HPDE6-E6E7 (cell line): ENCODE data around the gene CCDC150.
A peak's percentile ranks its signal among the peaks of the same experiment; 100 is the strongest.
"Not testable (repeated sequence)": the region's sequence is repeated elsewhere in the genome, so short reads cannot be mapped to it uniquely, and the experiment has no call there.

Source experiments
- DNase-seq: peaks from one replicate; pipeline ENCODE4 v3.0.0; 2011; ENCODE audit warnings: missing footprints; ENCODE audit errors: extremely low spot score

The CCDC150 gene

DNA sequence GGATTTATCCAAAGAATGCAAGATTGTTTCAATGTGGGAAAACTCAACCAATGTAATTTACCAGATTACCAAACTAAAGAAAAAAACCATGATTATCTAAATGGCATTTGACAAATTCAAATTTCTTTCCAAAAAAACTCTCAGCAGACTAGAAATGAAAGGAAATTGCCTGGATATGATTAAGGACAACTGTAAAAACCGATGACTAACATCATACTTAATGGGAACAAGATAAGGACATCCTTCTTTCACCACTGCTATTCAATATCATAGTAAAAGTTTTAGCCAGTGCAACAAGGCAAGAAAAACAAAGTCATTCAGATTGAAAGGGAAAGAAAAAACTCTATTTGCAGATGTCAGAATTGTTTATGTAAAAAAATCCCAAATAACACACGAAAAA, 4.4 kb upstream of the CCDC150 start:
- DNase-seq = no peak

GRCh38 chr2:196638765-196639164, 750 bp upstream of the CCDC150 start:
- DNase-seq = no peak

GRCh38 chr2:196640031-196640548, 575 bp downstream of the CCDC150 start:
- DNase-seq = peak; percentile 15

DNA sequence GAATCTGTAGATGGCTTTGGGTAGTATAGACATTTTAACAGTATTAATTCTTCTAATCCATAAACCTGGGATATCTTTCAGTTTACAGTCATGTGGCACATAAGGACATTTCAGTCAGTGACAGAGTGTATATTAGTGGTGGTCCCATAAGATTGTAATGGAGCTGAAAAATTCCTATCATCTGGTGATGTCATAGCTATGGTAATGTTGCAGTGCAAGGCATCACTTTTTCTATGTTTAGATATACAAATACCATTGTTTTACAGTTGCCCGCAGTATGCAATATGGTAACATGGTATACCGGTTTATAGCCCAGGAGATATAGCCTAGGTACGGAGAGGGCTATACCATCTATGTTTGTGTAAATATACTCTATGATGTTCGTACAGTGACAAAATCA, 9.7 kb downstream of the CCDC150 start:
- DNase-seq = no peak

GRCh38 chr2:196651387-196652094, 12.0 kb downstream of the CCDC150 start:
- no peak for DNase-seq

DNA sequence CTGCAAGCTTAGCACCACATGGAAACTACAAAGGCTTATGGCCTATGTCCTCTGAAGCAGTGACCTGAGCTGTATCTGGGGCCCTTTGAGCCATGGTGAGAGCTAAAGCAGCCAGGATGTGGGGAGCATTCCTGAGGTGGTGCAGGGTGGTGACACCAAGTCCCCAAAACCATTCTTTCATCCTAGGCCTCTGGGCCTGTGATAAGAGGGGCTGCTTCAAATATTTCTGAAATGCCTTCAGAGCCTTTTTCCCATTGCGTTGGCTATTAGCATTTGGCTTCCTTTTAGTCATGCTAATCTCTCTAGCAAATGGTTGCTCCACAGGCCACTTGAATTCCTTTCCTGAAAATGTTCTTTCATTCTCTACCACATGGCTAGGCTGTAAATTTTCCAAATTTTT, 13.4 kb downstream of the CCDC150 start:
- DNase-seq = no peak

GRCh38 chr2:196653843-196654242, 14.3 kb downstream of the CCDC150 start:
- DNase-seq = no peak

GRCh38 chr2:196655761-196656160, 16.2 kb downstream of the CCDC150 start:
- DNase-seq = no peak

GRCh38 chr2:196657333-196657732, 17.8 kb downstream of the CCDC150 start:
- DNase-seq = no peak

- no peak for DNase-seq
Observed at GRCh38 chr2:196659844-196660243, 20.3 kb downstream of the CCDC150 start.

GRCh38 chr2:196660244-196660643, 20.7 kb downstream of the CCDC150 start:
- no peak for DNase-seq

DNA sequence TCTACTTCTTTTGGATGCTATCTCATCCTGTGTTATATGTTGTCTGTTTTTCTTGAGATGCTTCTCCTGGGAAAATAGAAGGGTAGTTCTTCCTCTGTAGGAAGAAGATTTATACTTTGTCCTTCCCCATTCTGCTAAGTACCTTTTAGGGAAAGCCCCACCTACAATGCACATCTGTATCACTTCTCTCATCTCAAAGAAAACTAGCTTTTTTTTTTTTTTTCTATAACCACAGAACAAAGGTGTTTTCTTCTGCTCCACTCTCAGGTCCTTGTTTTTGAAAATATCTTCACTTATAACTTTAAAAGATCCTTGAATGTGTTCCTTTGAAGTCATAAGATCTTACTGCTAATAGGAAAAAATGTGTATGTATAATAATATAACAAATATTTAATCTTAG, 30.8 kb downstream of the CCDC150 start:
- no peak for DNase-seq

DNA sequence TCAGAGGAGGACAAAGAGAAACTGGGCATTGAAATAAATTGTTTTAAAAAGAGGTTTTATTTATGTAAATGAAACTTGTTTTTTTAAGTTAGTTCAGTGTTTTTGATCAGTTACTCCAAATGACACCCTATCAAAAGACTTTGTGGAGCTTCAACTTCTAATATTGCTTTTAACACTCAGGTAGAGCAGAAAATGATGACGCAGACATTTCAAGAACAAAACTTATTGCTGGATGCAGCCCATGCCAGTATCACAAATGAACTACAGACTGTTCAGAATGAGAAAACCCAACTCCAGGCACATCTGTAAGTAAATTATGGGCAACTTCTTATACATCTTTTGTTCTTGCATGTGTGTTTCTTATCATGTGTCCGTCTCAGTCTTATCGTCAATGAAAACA, 36.4 kb downstream of the CCDC150 start:
- DNase-seq = no peak

- DNase-seq = peak; percentile 33
Observed at GRCh38 chr2:196677404-196677803, 37.9 kb downstream of the CCDC150 start.

DNA sequence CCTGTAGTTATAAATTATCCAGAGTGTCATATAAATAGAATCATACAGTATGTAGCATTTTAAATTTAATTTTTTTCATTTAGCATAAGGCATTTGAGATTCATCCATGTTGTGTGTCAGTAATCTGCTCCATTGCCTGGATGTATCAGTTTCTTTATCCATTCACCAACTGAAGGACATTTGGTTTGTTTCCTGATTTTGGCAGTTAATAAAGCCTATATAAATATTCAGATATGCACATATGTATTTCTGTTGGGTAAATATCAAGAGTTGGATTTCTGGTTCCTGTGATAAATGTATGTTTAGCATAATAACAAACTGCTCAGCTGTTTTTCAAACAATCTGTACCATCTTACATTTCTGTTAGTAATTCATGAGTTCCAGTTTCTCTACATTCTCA, 39.9 kb downstream of the CCDC150 start:
- no peak for DNase-seq

DNA sequence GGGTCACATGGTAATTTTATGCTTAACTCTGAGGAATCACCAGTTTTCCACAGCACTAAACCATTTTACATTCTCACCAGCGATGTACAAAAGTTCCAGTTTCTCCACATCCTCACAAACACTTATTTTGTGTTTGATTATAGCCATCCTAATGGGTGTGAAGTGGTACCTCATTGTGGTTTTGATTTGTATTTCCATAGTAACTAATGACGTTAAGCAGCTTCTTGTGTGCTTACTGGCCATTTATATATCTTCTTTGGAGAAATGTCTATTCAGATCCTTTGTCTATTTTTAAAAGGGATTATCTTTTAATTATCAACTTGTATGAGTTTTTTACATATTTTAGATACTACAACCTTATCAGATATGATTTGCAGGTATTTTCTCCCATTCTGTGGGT, 42.0 kb downstream of the CCDC150 start:
- DNase-seq = no peak

- no peak for DNase-seq
Observed at GRCh38 chr2:196685792-196686191, 46.3 kb downstream of the CCDC150 start.

- DNase-seq = not testable (repeated sequence)
Observed at GRCh38 chr2:196686737-196687136, 47.2 kb downstream of the CCDC150 start.

DNA sequence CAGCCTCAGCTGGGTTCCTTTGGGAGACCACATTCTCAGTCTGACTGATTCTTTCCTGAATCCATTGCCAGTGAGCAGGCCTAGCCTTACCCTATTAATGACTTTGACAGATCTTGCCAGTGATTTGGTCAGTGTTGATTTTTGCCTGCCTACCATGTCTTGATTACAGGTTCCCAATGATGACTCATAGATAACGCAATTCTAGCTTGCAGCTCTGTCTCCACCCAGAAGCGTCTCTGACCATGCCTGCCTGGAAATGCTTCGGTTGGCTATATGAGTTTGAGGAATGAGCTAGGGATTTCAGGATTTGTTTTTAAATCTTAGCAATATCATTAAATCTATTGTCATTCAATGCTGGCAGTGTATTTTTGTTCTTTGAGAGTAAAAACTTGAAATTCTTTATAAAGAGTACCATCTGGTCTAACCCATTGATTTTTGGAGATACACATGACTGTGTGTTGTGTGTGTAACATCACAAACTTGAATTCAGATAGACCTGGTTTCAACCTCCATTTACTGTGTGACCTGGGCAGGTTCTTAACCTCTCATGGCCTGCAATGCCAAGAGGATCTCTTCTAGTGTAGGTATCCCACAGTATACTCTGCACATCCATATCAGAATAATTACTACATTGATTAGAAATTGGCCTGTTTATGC, 57.0 kb downstream of the CCDC150 start:
- DNase-seq = peak; percentile 62

- no peak for DNase-seq
Observed at GRCh38 chr2:196697825-196698224, 58.3 kb downstream of the CCDC150 start.

DNA sequence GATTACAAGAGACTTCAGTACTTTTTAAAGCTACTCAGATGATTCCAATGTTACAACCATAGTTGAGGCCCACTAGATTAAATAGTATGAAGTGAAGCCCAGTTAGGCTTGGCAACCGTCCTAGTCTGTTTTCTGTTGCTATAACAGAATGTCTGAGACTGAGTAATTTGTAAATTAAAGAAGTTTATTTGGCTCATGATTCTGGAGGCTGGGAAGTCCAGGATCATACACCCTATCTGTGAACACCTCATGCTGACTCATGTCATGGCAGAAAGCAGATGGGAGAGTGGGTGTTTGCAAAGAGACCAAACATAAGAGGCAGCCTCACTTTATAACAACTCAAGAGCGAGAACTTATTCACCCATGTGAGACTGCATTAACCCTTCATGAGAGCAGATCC, 63.1 kb downstream of the CCDC150 start:
- DNase-seq = no peak

GRCh38 chr2:196703695-196704094, 64.2 kb downstream of the CCDC150 start:
- no peak for DNase-seq

- DNase-seq = not testable (repeated sequence)
Observed at GRCh38 chr2:196710056-196710455, 70.5 kb downstream of the CCDC150 start.
